DOHH2 (cell line): ENCODE measurements around the gene PKN1.

Experiments
- CTCF ChIP-seq: fragments of 200-600 bp; sonication (generic); IDR thresholded peaks from one replicate; pipeline ENCODE4 v1.5.1; 2014; ENCODE audit warnings: antibody characterized with exemption, mild to moderate bottlenecking, low read depth, low read length; ENCODE audit not compliant: poor library complexity, severe bottlenecking
- EZH2phosphoT487 ChIP-seq: fragments of 200-600 bp; sonication (generic); IDR thresholded peaks from 2 replicates; pipeline ENCODE4 v1.6.1; 2017; ENCODE audit warnings: borderline replicate concordance, mild to moderate bottlenecking, antibody characterized with exemption, low read length, moderate library complexity, mixed read lengths

- no peak for TF ChIP-seq CTCF
- no peak for TF ChIP-seq EZH2phosphoT487
Measured at GRCh38 chr19:14443632-14444216, 10.6 kb downstream of the PKN1 start.
